ENCODE data around the gene CPED1. TPM values are rescaled to one million over a fixed set of nuclear protein-coding genes. Genes with fewer than 3 reads are reported as not detected.
A peak's percentile ranks its signal among the peaks of the same experiment; 100 is the strongest.

The CPED1 gene
- total RNA-seq, 1 experiment from 2014 or later, result 0.44 TPM

DNA sequence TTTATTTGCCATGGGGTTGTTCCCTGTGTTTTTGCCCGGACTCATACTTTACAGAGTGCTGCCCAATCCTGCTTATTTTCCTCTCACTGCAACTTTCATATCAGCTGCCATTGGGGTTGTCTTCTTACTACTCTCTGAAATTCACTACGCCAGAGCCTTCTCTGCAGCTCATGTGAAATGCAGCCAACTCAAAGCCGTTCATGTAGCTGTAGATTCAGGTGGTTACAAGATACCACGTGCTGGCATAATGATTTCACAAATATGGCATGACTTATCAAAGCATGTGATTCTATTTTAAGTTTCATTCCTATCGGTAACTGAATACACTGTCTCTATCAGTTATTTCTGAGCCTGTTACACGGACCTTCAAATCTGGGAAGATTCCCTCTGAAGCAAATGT lies 210.0 kb downstream of the CPED1 start:
- no peak overlapping the region for H3K27ac Mint-ChIP-seq
- no peak for ATAC-seq
- peaks cover 5% of the 10 kb centered on the region for H3K9me3 Mint-ChIP-seq
- no peaks in the 10 kb centered on the region for H3K36me3 Mint-ChIP-seq
- TF ChIP-seq JUN (CRISPR knock-in tag; IDR thresholded peaks at IDR 0.05), result no peak
- TF ChIP-seq, protein P1, sequence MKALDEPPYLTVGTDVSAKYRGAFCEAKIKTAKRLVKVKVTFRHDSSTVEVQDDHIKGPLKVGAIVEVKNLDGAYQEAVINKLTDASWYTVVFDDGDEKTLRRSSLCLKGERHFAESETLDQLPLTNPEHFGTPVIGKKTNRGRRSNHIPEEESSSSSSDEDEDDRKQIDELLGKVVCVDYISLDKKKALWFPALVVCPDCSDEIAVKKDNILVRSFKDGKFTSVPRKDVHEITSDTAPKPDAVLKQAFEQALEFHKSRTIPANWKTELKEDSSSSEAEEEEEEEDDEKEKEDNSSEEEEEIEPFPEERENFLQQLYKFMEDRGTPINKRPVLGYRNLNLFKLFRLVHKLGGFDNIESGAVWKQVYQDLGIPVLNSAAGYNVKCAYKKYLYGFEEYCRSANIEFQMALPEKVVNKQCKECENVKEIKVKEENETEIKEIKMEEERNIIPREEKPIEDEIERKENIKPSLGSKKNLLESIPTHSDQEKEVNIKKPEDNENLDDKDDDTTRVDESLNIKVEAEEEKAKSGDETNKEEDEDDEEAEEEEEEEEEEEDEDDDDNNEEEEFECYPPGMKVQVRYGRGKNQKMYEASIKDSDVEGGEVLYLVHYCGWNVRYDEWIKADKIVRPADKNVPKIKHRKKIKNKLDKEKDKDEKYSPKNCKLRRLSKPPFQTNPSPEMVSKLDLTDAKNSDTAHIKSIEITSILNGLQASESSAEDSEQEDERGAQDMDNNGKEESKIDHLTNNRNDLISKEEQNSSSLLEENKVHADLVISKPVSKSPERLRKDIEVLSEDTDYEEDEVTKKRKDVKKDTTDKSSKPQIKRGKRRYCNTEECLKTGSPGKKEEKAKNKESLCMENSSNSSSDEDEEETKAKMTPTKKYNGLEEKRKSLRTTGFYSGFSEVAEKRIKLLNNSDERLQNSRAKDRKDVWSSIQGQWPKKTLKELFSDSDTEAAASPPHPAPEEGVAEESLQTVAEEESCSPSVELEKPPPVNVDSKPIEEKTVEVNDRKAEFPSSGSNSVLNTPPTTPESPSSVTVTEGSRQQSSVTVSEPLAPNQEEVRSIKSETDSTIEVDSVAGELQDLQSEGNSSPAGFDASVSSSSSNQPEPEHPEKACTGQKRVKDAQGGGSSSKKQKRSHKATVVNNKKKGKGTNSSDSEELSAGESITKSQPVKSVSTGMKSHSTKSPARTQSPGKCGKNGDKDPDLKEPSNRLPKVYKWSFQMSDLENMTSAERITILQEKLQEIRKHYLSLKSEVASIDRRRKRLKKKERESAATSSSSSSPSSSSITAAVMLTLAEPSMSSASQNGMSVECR (CRISPR knock-in tag; IDR thresholded peaks at IDR 0.05; ENCODE audit: borderline replicate concordance), result no peak
- TF ChIP-seq, protein P2, sequence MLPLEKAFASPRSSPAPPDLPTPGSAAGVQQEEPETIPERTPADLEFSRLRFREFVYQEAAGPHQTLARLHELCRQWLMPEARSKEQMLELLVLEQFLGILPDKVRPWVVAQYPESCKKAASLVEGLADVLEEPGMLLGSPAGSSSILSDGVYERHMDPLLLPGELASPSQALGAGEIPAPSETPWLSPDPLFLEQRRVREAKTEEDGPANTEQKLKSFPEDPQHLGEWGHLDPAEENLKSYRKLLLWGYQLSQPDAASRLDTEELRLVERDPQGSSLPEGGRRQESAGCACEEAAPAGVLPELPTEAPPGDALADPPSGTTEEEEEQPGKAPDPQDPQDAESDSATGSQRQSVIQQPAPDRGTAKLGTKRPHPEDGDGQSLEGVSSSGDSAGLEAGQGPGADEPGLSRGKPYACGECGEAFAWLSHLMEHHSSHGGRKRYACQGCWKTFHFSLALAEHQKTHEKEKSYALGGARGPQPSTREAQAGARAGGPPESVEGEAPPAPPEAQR (CRISPR knock-in tag; IDR thresholded peaks at IDR 0.05), result no peak
- no peak for TF ChIP-seq TEAD1 (CRISPR knock-in tag; IDR thresholded peaks at IDR 0.05)
- TF ChIP-seq, protein P3, sequence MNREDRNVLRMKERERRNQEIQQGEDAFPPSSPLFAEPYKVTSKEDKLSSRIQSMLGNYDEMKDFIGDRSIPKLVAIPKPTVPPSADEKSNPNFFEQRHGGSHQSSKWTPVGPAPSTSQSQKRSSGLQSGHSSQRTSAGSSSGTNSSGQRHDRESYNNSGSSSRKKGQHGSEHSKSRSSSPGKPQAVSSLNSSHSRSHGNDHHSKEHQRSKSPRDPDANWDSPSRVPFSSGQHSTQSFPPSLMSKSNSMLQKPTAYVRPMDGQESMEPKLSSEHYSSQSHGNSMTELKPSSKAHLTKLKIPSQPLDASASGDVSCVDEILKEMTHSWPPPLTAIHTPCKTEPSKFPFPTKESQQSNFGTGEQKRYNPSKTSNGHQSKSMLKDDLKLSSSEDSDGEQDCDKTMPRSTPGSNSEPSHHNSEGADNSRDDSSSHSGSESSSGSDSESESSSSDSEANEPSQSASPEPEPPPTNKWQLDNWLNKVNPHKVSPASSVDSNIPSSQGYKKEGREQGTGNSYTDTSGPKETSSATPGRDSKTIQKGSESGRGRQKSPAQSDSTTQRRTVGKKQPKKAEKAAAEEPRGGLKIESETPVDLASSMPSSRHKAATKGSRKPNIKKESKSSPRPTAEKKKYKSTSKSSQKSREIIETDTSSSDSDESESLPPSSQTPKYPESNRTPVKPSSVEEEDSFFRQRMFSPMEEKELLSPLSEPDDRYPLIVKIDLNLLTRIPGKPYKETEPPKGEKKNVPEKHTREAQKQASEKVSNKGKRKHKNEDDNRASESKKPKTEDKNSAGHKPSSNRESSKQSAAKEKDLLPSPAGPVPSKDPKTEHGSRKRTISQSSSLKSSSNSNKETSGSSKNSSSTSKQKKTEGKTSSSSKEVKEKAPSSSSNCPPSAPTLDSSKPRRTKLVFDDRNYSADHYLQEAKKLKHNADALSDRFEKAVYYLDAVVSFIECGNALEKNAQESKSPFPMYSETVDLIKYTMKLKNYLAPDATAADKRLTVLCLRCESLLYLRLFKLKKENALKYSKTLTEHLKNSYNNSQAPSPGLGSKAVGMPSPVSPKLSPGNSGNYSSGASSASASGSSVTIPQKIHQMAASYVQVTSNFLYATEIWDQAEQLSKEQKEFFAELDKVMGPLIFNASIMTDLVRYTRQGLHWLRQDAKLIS (CRISPR knock-in tag; IDR thresholded peaks at IDR 0.05; ENCODE audit: borderline replicate concordance), result no peak
- no peak for TF ChIP-seq CREB1 (CRISPR knock-in tag; IDR thresholded peaks at IDR 0.05)
- TF ChIP-seq, protein P4, sequence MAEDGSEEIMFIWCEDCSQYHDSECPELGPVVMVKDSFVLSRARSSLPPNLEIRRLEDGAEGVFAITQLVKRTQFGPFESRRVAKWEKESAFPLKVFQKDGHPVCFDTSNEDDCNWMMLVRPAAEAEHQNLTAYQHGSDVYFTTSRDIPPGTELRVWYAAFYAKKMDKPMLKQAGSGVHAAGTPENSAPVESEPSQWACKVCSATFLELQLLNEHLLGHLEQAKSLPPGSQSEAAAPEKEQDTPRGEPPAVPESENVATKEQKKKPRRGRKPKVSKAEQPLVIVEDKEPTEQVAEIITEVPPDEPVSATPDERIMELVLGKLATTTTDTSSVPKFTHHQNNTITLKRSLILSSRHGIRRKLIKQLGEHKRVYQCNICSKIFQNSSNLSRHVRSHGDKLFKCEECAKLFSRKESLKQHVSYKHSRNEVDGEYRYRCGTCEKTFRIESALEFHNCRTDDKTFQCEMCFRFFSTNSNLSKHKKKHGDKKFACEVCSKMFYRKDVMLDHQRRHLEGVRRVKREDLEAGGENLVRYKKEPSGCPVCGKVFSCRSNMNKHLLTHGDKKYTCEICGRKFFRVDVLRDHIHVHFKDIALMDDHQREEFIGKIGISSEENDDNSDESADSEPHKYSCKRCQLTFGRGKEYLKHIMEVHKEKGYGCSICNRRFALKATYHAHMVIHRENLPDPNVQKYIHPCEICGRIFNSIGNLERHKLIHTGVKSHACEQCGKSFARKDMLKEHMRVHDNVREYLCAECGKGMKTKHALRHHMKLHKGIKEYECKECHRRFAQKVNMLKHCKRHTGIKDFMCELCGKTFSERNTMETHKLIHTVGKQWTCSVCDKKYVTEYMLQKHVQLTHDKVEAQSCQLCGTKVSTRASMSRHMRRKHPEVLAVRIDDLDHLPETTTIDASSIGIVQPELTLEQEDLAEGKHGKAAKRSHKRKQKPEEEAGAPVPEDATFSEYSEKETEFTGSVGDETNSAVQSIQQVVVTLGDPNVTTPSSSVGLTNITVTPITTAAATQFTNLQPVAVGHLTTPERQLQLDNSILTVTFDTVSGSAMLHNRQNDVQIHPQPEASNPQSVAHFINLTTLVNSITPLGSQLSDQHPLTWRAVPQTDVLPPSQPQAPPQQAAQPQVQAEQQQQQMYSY (CRISPR knock-in tag; IDR thresholded peaks at IDR 0.05), result no peak
- no peak for DNase-seq (ENCODE audit: low spot score)
- ChIA-PET CTCF (no interaction called here), POLR2A (no interaction called here)
- H3K27me3 Mint-ChIP-seq (ENCODE audit: low read depth), result no peaks in the 10 kb centered on the region
- no peak overlapping the region for H3K4me3 Mint-ChIP-seq
- H3K4me1 Mint-ChIP-seq, result no peaks in the 10 kb centered on the region

DNA sequence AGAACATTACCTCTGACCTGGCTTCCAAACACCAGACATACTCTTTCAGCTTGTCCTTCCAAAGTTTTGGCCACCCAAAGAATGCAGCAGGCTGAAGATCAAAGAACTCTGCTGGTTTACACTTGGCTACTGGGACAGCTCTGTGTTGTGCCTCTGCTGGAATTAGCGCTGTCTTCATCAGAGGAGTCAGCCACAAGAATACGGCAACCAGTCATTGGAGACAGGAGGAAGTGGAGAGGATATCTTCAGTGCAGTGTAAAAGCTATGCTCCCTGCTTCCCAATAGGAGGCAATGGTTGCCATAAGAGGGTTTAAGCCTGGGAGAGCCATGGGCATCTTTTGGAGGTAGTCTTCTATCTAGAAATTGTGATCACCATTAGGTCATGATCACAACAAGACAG lies 213.6 kb downstream of the CPED1 start:
- no peak overlapping the region for H3K27ac Mint-ChIP-seq
- ATAC-seq (peak; percentile 55; the same call in 1 of the 2 replicates), DNase-seq (ENCODE audit: low spot score) (no peak)
- ChIA-PET POLR2A (no interaction called here), CTCF (no interaction called here)
- no peak overlapping the region for H3K4me3 Mint-ChIP-seq
- H3K36me3 Mint-ChIP-seq, result no peaks in the 10 kb centered on the region
- no peaks in the 10 kb centered on the region for H3K27me3 Mint-ChIP-seq (ENCODE audit: low read depth)
- peaks cover 6% of the 10 kb centered on the region for H3K4me1 Mint-ChIP-seq
- H3K9me3 Mint-ChIP-seq, result peaks cover 5% of the 10 kb centered on the region
- TF ChIP-seq CREM (CRISPR knock-in tag; IDR thresholded peaks at IDR 0.05) (no peak), SMAD3 (CRISPR knock-in tag; IDR thresholded peaks at IDR 0.05; ENCODE audit: borderline replicate concordance) (no peak), NR2C2 (CRISPR knock-in tag; IDR thresholded peaks at IDR 0.05) (no peak), TEAD4 (CRISPR knock-in tag; IDR thresholded peaks at IDR 0.05) (no peak), IRF2 (CRISPR knock-in tag; IDR thresholded peaks at IDR 0.05; ENCODE audit: borderline replicate concordance, low read depth) (no peak), CBFB (CRISPR knock-in tag; IDR thresholded peaks at IDR 0.05; ENCODE audit: low read depth) (no peak), ZNF121 (CRISPR knock-in tag; IDR thresholded peaks at IDR 0.05) (no peak), NFE2L1 (CRISPR knock-in tag; IDR thresholded peaks at IDR 0.05) (no peak), GRHL2 (CRISPR knock-in tag; IDR thresholded peaks at IDR 0.05; ENCODE audit: insufficient replicate concordance, severe bottlenecking) (no peak)
- TF ChIP-seq, protein P5, sequence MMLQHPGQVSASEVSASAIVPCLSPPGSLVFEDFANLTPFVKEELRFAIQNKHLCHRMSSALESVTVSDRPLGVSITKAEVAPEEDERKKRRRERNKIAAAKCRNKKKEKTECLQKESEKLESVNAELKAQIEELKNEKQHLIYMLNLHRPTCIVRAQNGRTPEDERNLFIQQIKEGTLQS (CRISPR knock-in tag; conservative IDR thresholded peaks at IDR 0.05), result no peak
- TF ChIP-seq, protein P6, sequence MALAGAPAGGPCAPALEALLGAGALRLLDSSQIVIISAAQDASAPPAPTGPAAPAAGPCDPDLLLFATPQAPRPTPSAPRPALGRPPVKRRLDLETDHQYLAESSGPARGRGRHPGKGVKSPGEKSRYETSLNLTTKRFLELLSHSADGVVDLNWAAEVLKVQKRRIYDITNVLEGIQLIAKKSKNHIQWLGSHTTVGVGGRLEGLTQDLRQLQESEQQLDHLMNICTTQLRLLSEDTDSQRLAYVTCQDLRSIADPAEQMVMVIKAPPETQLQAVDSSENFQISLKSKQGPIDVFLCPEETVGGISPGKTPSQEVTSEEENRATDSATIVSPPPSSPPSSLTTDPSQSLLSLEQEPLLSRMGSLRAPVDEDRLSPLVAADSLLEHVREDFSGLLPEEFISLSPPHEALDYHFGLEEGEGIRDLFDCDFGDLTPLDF (CRISPR knock-in tag; IDR thresholded peaks at IDR 0.05), result no peak
- TF ChIP-seq, protein P7, sequence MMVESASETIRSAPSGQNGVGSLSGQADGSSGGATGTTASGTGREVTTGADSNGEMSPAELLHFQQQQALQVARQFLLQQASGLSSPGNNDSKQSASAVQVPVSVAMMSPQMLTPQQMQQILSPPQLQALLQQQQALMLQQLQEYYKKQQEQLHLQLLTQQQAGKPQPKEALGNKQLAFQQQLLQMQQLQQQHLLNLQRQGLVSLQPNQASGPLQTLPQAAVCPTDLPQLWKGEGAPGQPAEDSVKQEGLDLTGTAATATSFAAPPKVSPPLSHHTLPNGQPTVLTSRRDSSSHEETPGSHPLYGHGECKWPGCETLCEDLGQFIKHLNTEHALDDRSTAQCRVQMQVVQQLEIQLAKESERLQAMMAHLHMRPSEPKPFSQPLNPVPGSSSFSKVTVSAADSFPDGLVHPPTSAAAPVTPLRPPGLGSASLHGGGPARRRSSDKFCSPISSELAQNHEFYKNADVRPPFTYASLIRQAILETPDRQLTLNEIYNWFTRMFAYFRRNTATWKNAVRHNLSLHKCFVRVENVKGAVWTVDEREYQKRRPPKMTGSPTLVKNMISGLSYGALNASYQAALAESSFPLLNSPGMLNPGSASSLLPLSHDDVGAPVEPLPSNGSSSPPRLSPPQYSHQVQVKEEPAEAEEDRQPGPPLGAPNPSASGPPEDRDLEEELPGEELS (CRISPR knock-in tag; IDR thresholded peaks at IDR 0.05), result no peak

Measured in WTC11 (cell line).